Hypothalamus (tissue), 51 donors: ENCODE measurements around the gene TGIF1.
"Not testable (repeated sequence)": the region's sequence is repeated elsewhere in the genome, so short reads cannot be mapped to it uniquely, and the experiment has no call there.

Experiments
- DNase-seq, 51 donors: peaks; one replicate each; lab custom pipeline; 2025; lab: John Stamatoyannopoulos, UW

Gene TGIF1

DNA sequence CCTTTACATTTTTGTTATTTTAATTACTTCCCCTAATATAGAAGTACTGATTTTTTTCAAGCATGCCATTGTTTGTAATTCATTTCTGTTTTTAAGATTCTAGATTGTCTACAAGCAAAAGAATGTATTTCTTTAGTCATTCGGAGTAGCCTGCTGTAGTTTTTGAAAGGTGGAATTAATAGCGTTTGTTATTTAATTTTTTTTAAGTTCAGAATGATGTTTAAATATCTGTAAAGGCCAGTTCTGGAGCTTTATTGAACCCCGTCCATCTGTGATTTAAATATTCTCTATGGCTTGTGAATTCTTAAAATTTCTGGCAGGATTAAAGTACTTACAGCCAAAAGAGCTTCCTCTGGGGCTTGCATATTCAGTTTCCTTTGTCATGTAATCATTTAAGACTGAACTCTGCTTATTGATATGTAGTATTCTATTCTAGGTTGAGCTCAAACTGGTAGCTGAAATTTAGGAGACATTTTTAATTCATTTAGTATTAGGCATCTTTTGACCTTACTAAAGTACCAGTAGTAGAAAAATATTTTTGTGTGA lies 5.2 kb downstream of the TGIF1 start:
- no peak for DNase-seq

DNA sequence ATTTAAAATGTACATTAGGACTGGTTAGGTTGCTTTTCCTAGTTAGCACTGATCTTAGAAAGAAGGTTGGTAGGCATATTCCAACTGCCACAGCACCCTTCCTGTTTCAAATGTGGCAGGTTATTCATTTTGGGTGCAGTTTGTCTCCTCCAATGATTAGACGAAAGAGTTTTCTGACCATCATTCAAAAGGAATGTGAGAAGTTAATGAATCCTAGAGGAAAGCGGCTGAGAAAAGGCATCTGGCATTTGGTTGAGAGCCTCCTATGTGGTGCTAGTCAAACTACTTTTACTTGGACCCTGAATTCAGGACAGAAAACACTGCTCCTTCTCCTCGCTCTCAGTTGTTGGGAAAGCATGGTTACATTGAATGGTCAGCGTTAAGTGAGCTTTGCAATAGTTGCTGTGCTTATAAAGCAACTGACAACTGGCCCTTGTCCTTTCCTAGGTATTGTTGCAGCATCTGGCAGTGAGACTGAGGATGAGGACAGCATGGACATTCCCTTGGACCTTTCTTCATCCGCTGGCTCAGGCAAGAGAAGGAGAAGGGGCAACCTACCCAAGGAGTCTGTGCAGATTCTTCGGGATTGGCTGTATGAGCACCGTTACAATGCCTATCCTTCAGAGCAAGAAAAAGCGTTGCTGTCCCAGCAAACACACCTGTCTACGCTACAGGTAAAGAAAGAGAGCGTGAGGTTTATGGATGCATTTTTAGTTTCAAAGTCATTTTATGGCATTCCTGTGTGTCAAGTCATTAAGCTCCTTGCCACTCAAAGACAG lies 6.1 kb downstream of the TGIF1 start:
- DNase-seq, result no peak

DNA sequence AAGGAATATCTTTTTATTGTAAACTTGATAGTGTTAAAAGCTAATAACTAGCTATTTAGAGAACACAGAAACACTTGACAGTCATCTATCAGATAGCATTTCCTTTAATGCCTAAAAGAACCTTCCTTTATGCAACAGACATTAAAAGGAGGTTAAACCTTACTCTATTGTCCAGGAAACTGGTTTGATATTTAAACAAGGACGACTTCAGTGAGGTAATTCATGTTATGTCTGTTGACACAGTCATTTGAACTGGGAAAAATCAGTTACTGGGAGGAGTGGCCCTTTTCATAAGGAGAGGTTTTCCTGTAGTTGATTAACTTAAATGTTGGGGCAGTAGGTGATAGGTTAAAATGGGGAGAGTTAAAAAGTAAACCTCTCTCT lies 6.7 kb downstream of the TGIF1 start:
- no peak for DNase-seq

DNA sequence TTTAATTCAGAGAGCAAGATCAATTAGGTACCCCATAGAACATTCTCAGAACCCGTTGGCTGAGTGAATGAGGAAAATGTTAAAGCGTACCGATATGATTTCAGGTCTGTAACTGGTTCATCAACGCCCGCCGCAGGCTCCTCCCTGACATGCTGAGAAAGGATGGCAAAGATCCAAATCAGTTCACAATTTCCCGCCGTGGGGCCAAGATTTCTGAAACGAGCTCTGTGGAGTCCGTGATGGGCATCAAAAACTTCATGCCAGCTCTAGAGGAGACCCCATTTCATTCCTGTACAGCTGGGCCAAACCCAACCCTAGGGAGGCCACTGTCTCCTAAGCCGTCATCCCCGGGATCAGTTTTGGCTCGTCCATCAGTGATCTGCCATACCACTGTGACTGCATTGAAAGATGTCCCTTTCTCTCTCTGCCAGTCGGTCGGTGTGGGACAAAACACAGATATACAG lies 7.3 kb downstream of the TGIF1 start:
- DNase-seq, result peak in 2 of 51 donors; percentile 18 to 31

DNA sequence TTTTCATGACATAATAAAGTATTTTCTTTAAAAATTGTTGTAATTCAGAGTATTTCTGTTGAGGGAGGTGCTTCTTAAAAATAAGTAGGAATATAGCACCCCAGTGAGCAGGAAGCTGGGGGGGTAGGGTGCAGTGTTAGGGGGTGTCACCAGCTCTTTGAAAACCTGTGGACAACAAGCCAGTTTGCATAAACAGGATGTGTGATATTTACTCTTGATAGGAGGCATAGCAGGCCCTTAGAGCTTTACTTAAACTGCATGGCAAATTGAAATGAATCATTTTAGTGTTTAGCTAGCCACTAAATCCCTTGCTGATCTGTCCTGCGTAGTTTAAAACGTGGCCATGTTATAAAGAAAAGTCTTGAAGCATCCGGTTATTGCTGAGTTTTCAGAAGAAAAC lies 8.4 kb downstream of the TGIF1 start:
- DNase-seq, result no peak

DNA sequence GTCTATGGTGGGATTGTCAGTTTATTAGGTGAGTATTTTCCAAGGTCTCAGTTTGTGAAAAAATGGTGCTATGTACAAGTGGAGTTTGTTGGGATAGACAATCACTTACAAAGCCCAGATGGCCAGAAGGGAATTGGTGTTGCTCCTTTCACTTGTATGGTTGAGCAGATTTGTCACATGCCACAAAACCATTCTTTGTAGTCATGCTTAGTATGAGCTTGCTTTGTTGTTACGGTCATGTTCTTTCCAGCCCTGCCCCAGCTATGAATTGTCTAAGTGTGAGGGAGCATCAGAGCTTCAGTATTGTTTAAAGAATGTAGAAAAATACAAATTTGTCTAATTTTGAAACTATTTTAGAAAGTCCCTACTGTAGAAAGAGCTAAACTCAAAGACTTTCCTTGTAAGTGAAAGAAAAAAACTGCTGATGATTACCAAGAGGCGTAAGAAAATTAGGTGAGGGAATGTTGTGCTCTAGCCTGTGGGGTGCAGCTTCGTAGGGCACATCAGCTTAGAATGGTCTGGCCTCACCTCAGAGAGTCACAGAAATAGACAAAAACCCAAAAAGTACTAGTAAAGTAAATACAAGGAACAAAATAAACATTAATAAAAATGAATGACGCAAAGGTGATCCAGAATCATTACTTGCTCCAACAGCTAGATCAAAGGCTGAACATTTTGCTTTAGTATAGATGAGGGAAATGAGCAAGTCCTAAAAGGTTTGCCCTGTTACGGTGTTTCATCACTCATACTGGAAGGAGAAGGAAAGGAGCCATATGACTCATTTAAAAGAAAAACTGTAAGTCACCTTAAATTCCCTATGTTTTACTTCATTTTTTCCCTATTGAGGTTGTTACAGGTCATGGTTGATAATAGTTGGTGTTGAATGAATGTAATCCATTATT lies 9.2 kb downstream of the TGIF1 start:
- peak in 5 of 51 donors; percentile 3 to 63 (median 11) for DNase-seq

DNA sequence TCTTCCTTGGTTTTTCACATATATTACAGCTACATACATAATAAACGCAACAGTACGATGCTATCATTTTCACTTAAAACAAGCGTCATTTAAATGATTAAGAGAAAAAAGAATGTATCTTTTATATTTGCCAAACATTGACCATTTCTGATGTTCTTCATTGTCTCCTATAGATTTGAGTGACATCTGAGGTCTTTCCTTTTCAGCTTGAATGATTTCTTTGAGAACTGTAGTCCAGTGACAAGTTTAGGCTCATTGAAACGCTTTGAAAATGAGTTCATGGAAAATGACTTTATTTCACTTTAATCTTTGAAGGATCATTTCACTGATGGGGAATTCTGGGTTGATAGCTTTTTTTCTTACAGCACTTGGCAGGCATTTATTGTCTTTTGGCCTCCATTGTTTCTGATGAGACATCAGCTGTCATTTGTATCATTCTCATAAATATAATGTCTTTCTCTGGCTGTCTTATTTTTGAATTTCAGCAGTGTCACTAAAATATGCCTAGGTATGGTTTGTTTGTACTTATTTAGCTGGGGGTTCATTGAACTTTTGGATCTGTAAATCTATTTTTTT lies 10.9 kb downstream of the TGIF1 start:
- DNase-seq, result no peak

DNA sequence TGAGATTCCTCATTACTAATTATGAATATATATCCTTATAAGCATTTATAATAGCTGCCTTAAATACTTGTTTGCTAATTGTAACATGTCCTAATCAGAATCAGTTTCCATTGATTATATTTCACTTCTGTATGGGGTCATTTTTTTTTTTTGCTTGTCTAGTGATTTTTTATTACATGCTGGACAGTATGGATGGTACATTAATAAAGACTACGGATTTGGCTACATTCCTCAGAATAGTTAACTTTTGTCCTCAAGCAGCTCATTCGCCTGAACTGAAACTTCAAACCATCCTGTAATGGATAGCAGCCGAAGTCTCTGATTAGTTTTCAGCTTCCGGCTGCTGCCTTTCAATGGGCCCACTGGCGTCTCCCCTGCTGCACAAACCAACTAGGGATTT lies 11.7 kb downstream of the TGIF1 start:
- no peak for DNase-seq

DNA sequence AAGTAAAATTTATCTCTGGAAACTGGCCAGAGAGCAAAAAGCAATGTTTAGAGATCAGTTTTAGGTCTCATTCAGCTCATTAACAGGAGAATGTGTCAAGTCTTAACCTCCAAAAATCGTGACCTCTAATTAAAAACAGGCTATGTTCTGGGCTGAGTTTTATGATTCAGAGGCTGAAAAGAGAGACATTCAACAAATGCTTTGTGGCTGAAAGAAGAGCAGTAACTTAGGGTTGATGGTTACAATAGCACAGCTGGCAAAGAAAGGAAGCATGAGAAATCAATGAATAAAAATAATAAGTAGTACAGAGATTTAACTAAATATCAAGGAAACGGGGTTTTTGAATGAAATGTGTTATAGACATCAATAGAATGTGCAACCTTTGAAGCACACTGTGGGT lies 13.1 kb downstream of the TGIF1 start:
- DNase-seq, result no peak

GRCh38 chr18:3466045-3466444 lies 16.1 kb downstream of the TGIF1 start:
- no peak for DNase-seq

GRCh38 chr18:3466872-3467271 lies 16.9 kb downstream of the TGIF1 start:
- no peak for DNase-seq

DNA sequence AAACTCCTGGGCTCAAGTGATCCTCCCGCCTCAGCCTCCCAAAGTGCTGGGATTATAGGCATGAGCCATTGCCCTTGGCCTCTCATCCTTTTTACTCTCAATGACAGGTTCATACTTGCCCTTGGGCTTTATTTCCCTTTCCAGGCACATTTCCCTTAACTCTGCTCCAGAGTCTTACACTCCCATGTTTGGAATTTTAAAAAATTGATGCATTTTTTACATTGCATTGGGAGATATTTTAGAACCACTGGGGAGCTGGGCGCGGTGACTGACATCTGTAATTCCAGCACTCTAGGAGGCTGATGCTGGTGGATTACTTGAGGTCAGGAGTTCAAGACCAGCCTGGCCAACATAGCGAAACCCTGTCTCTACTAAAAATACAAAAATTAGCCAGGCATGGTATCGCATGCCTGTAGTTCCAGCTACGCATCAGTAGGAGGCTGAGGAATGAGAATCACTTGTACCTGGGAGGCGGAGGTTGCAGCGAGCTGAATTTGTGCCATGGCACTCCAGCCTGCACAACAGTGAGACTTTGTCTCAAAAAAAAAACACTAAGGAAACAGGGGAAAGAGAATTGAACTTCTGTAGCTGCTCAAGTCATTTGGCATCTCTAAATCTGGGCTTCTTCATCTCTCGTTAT lies 18.2 kb downstream of the TGIF1 start:
- no peak for DNase-seq

DNA sequence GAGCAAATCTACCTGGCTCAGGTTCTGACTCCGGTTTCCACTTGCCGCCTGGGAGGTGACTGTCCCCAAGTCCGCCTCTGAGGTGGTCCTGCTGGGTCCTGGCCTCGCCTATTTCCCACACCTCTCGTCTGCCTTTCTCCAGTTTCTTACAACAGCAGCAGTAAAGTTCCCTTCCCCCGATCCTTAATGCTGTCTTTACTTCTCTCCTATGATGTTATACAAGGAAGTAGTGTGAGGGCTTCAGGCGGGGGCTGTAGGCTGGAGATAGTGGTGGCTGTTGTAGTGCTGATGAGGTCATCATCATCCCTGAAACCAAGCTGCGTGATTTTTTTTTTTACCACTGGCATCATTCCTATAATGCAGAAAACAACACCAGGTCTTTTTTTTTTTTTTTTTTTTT lies 18.9 kb downstream of the TGIF1 start:
- DNase-seq, result no peak

GRCh38 chr18:3471141-3471648 lies 21.2 kb downstream of the TGIF1 start:
- DNase-seq, result no peak

DNA sequence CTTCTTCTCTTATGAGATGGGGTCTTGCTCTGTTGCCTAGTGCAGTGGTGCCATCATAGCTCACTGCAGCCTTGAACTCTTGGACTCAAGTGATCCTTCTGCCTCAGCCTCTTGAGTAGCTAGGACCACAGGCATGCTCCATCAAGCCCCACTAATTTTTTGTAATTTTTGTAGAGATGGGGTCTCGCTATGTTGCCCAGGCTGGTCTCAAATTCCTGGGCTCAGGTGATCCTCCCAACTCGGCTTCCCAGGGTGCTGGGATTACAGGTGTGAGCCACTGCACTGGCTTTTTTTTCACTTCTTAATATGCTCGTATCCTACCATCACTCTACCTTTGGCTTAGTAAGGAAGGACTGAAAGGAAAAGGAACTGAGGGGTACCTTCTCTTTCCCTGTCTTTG lies 22.1 kb downstream of the TGIF1 start:
- DNase-seq, result not testable (repeated sequence)

GRCh38 chr18:3472681-3473544 lies 22.9 kb downstream of the TGIF1 start:
- DNase-seq, result no peak

- no peak for DNase-seq
Observed at GRCh38 chr18:3478262-3478978, 28.4 kb downstream of the TGIF1 start.

DNA sequence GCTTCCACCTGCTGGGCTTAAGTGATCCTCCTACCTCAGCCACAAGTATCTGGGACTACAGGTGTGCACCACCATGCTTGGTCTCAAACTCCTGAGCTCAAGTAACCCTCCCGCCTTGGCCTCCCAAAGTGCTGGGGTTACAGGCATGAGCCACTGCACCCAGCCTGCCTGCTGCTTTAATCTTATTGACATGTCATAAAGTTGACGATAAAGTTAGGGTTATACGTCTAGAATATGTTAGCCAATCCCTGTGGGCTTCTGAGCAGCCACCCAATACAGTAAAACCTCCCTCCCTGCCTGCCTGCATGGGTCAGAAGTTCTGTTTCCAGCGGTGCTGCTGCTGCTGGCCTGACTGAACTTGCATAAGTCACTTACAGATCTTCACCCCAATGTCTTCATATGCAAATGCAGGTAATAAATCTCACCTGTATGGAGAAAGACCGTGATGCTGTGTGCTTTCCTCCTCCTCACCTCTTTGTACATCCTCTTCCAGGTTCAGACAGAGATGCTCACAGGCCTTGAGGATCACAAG lies 30.1 kb downstream of the TGIF1 start:
- no peak for DNase-seq
